SK-N-SH treated with all-trans-retinoic acid at 6 μM for 48 hours (cell line): ENCODE results near the gene GPR183.
A peak's percentile ranks its signal among the peaks of the same experiment; 100 is the strongest.

Experiments used
- ATAC-seq: fragments of 200-7000 bp; cut with Tn5 transposase; 3 replicates; pipeline ENCODE4 v1.9.1; 2020; ENCODE audit warnings: mild to moderate bottlenecking, moderate library complexity
- ARNTL ChIP-seq: fragments of 450-650 bp; formaldehyde crosslinking; IDR thresholded peaks from 2 replicates; pipeline ENCODE4 v1.5.0; 2020; ENCODE audit warnings: low read depth, mild to moderate bottlenecking, moderate library complexity, borderline replicate concordance
- BACH2 ChIP-seq: fragments of 250-450 bp; sonication (Bioruptor Pico); IDR thresholded peaks from 2 replicates; pipeline ENCODE4 v1.9.0; 2021; ENCODE audit warnings: mild to moderate bottlenecking, borderline replicate concordance
- CREB5 ChIP-seq: fragments of 250-450 bp; sonication (Bioruptor Pico); IDR thresholded peaks from 2 replicates; pipeline ENCODE4 v1.5.1; 2020; ENCODE audit warnings: low read depth, mild to moderate bottlenecking, moderate library complexity
- CSDC2 ChIP-seq: fragments of 250-450 bp; sonication (Bioruptor Pico); IDR thresholded peaks from 2 replicates; pipeline ENCODE4 v1.5.0; 2020; ENCODE audit warnings: mild to moderate bottlenecking, moderate library complexity
- CSRNP3 ChIP-seq: fragments of 250-450 bp; sonication (Bioruptor Pico); IDR thresholded peaks from 2 replicates; pipeline ENCODE4 v1.5.1; 2021; ENCODE audit warnings: mild to moderate bottlenecking, moderate library complexity
- ESRRG ChIP-seq: fragments of 250-450 bp; sonication (Bioruptor Pico); IDR thresholded peaks from 2 replicates; pipeline ENCODE4 v1.6.1; 2021; ENCODE audit warnings: mild to moderate bottlenecking
- GLIS3 ChIP-seq: fragments of 250-450 bp; sonication (Bioruptor Pico); IDR thresholded peaks from 2 replicates; pipeline ENCODE4 v1.5.0; 2020; ENCODE audit warnings: mild to moderate bottlenecking, moderate library complexity
- ISL1 ChIP-seq: fragments of 250-450 bp; sonication (Bioruptor Pico); IDR thresholded peaks from 2 replicates; pipeline ENCODE4 v2.1.2; 2022; ENCODE audit warnings: mild to moderate bottlenecking, moderate library complexity
- OSR1 ChIP-seq: fragments of 250-450 bp; sonication (Bioruptor Pico); IDR thresholded peaks from 2 replicates; pipeline ENCODE4 v1.8.0; 2022; ENCODE audit warnings: moderate library complexity, mild to moderate bottlenecking, inconsistent platforms
- PATZ1 ChIP-seq: fragments of 250-450 bp; sonication (Bioruptor Pico); IDR thresholded peaks from 2 replicates; pipeline ENCODE4 v1.8.0; 2020; ENCODE audit warnings: mild to moderate bottlenecking, moderate library complexity, borderline replicate concordance
- POU6F1 ChIP-seq: fragments of 250-450 bp; sonication (Bioruptor Pico); IDR thresholded peaks from 2 replicates; pipeline ENCODE4 v1.8.0; 2021; ENCODE audit warnings: low read depth, mild to moderate bottlenecking, moderate library complexity, borderline replicate concordance
- RARB ChIP-seq: fragments of 250-450 bp; sonication (Bioruptor Pico); IDR thresholded peaks from 2 replicates; pipeline ENCODE4 v1.8.0; 2021; ENCODE audit warnings: mild to moderate bottlenecking, moderate library complexity
- SNAI2 ChIP-seq: fragments of 250-450 bp; sonication (Bioruptor Pico); IDR thresholded peaks from 2 replicates; pipeline ENCODE4 v1.5.0; 2020; ENCODE audit warnings: mild to moderate bottlenecking, moderate library complexity
- TCF4 ChIP-seq: fragments of 250-450 bp; sonication (Bioruptor Pico); IDR thresholded peaks from 2 replicates; pipeline ENCODE4 v1.8.0; 2021; ENCODE audit warnings: mild to moderate bottlenecking, moderate library complexity, borderline replicate concordance
- TOX ChIP-seq: fragments of 250-450 bp; sonication (Bioruptor Pico); IDR thresholded peaks from 2 replicates; pipeline ENCODE4 v1.8.0; 2021; ENCODE audit warnings: mild to moderate bottlenecking, moderate library complexity, borderline replicate concordance
- TSHZ2 ChIP-seq: fragments of 250-450 bp; sonication (Bioruptor Pico); IDR thresholded peaks from 2 replicates; pipeline ENCODE4 v1.5.0; 2020; ENCODE audit warnings: mild to moderate bottlenecking, moderate library complexity
- ZC3H10 ChIP-seq: fragments of 250-450 bp; sonication (Bioruptor Pico); IDR thresholded peaks from 2 replicates; pipeline ENCODE4 v1.5.1; 2021; ENCODE audit warnings: mild to moderate bottlenecking, moderate library complexity
- ZFP3 ChIP-seq: fragments of 250-450 bp; sonication (Bioruptor Pico); IDR thresholded peaks from 2 replicates; pipeline ENCODE4 v1.5.0; 2020; ENCODE audit warnings: mild to moderate bottlenecking, moderate library complexity
- ZFP30 ChIP-seq: fragments of 450-650 bp; formaldehyde crosslinking; IDR thresholded peaks from 2 replicates; pipeline ENCODE4 v1.5.0; 2022; ENCODE audit warnings: mild to moderate bottlenecking, moderate library complexity
- ZNF565 ChIP-seq: fragments of 450-650 bp; formaldehyde crosslinking; conservative IDR thresholded peaks from 2 replicates; pipeline ENCODE4 v1.5.0; 2020; ENCODE audit warnings: low read depth, mild to moderate bottlenecking, moderate library complexity
- ZNF8 ChIP-seq: fragments of 450-650 bp; formaldehyde crosslinking; IDR thresholded peaks from 2 replicates; pipeline ENCODE4 v1.5.0; 2020; ENCODE audit warnings: mild to moderate bottlenecking, moderate library complexity

GPR183 gene

GRCh38 chr13:99326012-99326411, 18.8 kb upstream of the GPR183 start (continued):
- TF ChIP-seq GLIS3 (CRISPR knock-in tag) (no peak), SNAI2 (CRISPR knock-in tag) (no peak), CREB5 (CRISPR knock-in tag) (no peak), CSDC2 (no peak)

- peak; percentile 8; the same call in 1 of the 3 replicates for ATAC-seq
- no peak for TF ChIP-seq ZFP30 (CRISPR knock-in tag)
- no peak for TF ChIP-seq TSHZ2 (CRISPR knock-in tag)
- no peak for TF ChIP-seq ZNF8
- no peak for TF ChIP-seq BACH2 (CRISPR knock-in tag)
- TF ChIP-seq CSDC2 = no peak
- TF ChIP-seq TCF4 (CRISPR knock-in tag) = no peak
- TF ChIP-seq ZC3H10 (CRISPR knock-in tag) = no peak
- no peak for TF ChIP-seq CREB5 (CRISPR knock-in tag)
- no peak for TF ChIP-seq CSRNP3 (CRISPR knock-in tag)
- TF ChIP-seq ZNF565 (CRISPR knock-in tag) = no peak
- no peak for TF ChIP-seq ZFP3
- TF ChIP-seq RARB = no peak
- no peak for TF ChIP-seq GLIS3 (CRISPR knock-in tag)
Observed at GRCh38 chr13:99323488-99323887, 16.3 kb upstream of the GPR183 start.

- ATAC-seq = peak; percentile 93
- TF ChIP-seq CSDC2 (no peak), TOX (CRISPR knock-in tag) (no peak), ISL1 (CRISPR knock-in tag) (peak; percentile 54), ZC3H10 (CRISPR knock-in tag) (peak; percentile 52; the same call in 1 of the 2 replicates), CREB5 (CRISPR knock-in tag) (no peak)
Observed at GRCh38 chr13:99322297-99323103, 15.3 kb upstream of the GPR183 start.

GRCh38 chr13:99321709-99322108, 14.5 kb upstream of the GPR183 start:
- no peak; the same call in 2 of the 3 replicates for ATAC-seq
- TF ChIP-seq ARNTL = no peak
- no peak for TF ChIP-seq ZFP3
- no peak for TF ChIP-seq TCF4 (CRISPR knock-in tag)
- no peak for TF ChIP-seq CSRNP3 (CRISPR knock-in tag)
- no peak for TF ChIP-seq OSR1 (CRISPR knock-in tag)
- no peak for TF ChIP-seq ISL1 (CRISPR knock-in tag)
- no peak for TF ChIP-seq GLIS3 (CRISPR knock-in tag)
- no peak for TF ChIP-seq CSDC2
- no peak for TF ChIP-seq POU6F1
- TF ChIP-seq PATZ1 (CRISPR knock-in tag) = no peak
- no peak for TF ChIP-seq ZNF565 (CRISPR knock-in tag)
- no peak for TF ChIP-seq TOX (CRISPR knock-in tag)
- TF ChIP-seq ESRRG = no peak
- no peak for TF ChIP-seq ZNF8
